HEK293 (cell line): ENCODE data around the gene PLA2G2A.

ENCODE experiments used
- CTCF ChIA-PET: fragments of 350-600 bp; formaldehyde crosslinking; extraction: SDS; loops from one replicate; lab custom pipeline; 2021; ENCODE audit warnings: antibody characterized with exemption; lab: Yijun Ruan, JAX
- POLR2A ChIA-PET: fragments of 300-600 bp; formaldehyde crosslinking; extraction: SDS; loops from one replicate; lab custom pipeline; 2020; ENCODE audit warnings: antibody characterized with exemption, inconsistent platforms; lab: Yijun Ruan, JAX
- H3K27ac ChIP-seq: fragments of 200-500 bp; sonication (Bioruptor generic); 2 replicates; pipeline ENCODE4 v1.5.1; 2014; ENCODE audit warnings: low read depth, low read length, control low read depth, inconsistent platforms; ENCODE audit errors: extremely low read depth
- H3K36me3 ChIP-seq, 2 experiments: fragments of 200-500 bp in 1 of 2; sonication (Bioruptor generic) in 1 of 2; 1 replicate in 1 of 2; 2 replicates in 1 of 2; pipeline ENCODE4 v1.5.1; 2014 to 2017; ENCODE audit warnings: inconsistent platforms in 2 of 2, low read length in 2 of 2; ENCODE audit not compliant: control insufficient read depth in 2 of 2, insufficient read depth in 1 of 2
- H3K4me1 ChIP-seq: fragments of 200-500 bp; sonication (Bioruptor generic); 2 replicates; pipeline ENCODE4 v1.5.1; 2014; ENCODE audit warnings: mild to moderate bottlenecking, low read length, inconsistent platforms; ENCODE audit not compliant: control insufficient read depth, insufficient read depth
- H3K4me3 ChIP-seq: 2 replicates; pipeline ENCODE4 v1.5.1; 2011; ENCODE audit warnings: low read depth, mild to moderate bottlenecking, control low read depth, low read length, moderate library complexity
- H3K9me3 ChIP-seq: fragments of 200-500 bp; sonication (Bioruptor generic); 2 replicates; pipeline ENCODE4 v1.5.1; 2014; ENCODE audit warnings: low read depth, low read length, inconsistent platforms; ENCODE audit not compliant: control insufficient read depth, insufficient read depth
- AEBP2 ChIP-seq: fragments of 450-650 bp; formaldehyde crosslinking; IDR thresholded peaks from 2 replicates; pipeline ENCODE4 v1.5.1; 2016; ENCODE audit warnings: missing biosample characterization, missing genetic modification characterization, borderline replicate concordance
- ATF2 ChIP-seq: fragments of 450-650 bp; formaldehyde crosslinking; IDR thresholded peaks from 2 replicates; pipeline ENCODE4 v1.5.1; 2016; ENCODE audit warnings: missing biosample characterization, missing genetic modification characterization, low read depth
- ELK4 ChIP-seq: IDR thresholded peaks from 2 replicates; pipeline ENCODE4 v1.6.1; 2011; ENCODE audit warnings: mild to moderate bottlenecking, low read depth, low read length, borderline replicate concordance
- OVOL3 ChIP-seq: fragments of 450-650 bp; formaldehyde crosslinking; IDR thresholded peaks from 2 replicates; pipeline ENCODE4 v1.5.1; 2016; ENCODE audit warnings: missing biosample characterization, missing genetic modification characterization
- REST ChIP-seq: fragments of 450-650 bp; formaldehyde crosslinking; IDR thresholded peaks from 2 replicates; pipeline ENCODE4 v1.5.1; 2016; ENCODE audit warnings: missing biosample characterization, missing genetic modification characterization
- TRIM28 ChIP-seq: IDR thresholded peaks from 2 replicates; pipeline ENCODE4 v1.6.1; 2011; ENCODE audit warnings: low read length, control low read depth, borderline replicate concordance
- ZNF114 ChIP-seq: fragments of 450-650 bp; formaldehyde crosslinking; IDR thresholded peaks from 2 replicates; pipeline ENCODE4 v1.5.0; 2017; ENCODE audit warnings: missing biosample characterization, missing genetic modification characterization
- ZNF140 ChIP-seq: fragments of 450-650 bp; formaldehyde crosslinking; IDR thresholded peaks from 2 replicates; pipeline ENCODE4 v1.5.1; 2016; ENCODE audit warnings: missing biosample characterization, missing genetic modification characterization
- ZNF19 ChIP-seq: fragments of 450-650 bp; formaldehyde crosslinking; IDR thresholded peaks from 2 replicates; pipeline ENCODE4; 2016; ENCODE audit warnings: missing biosample characterization, missing genetic modification characterization, low read depth
- ZNF280C ChIP-seq: fragments of 450-650 bp; formaldehyde crosslinking; IDR thresholded peaks from 2 replicates; pipeline ENCODE4 v1.5.1; 2016; ENCODE audit warnings: missing biosample characterization, missing genetic modification characterization
- ZNF354C ChIP-seq: fragments of 450-650 bp; formaldehyde crosslinking; IDR thresholded peaks from 2 replicates; pipeline ENCODE4 v1.5.1; 2016; ENCODE audit warnings: missing biosample characterization, missing genetic modification characterization, low read depth, borderline replicate concordance
- ZNF501 ChIP-seq: fragments of 450-650 bp; formaldehyde crosslinking; IDR thresholded peaks from 2 replicates; pipeline ENCODE4 v1.5.1; 2016; ENCODE audit warnings: missing biosample characterization, missing genetic modification characterization
- ZNF513 ChIP-seq: fragments of 450-650 bp; IDR thresholded peaks from 2 replicates; pipeline ENCODE4 v1.5.1; 2018; ENCODE audit warnings: missing biosample characterization, missing genetic modification characterization
- ZNF623 ChIP-seq: fragments of 450-650 bp; formaldehyde crosslinking; IDR thresholded peaks from 2 replicates; pipeline ENCODE4 v1.5.1; 2016; ENCODE audit warnings: missing biosample characterization, missing genetic modification characterization
- ZNF629 ChIP-seq: fragments of 450-650 bp; formaldehyde crosslinking; IDR thresholded peaks from 2 replicates; pipeline ENCODE4 v1.5.1; 2017; ENCODE audit warnings: missing biosample characterization, missing genetic modification characterization
- ZNF658 ChIP-seq: fragments of 450-650 bp; formaldehyde crosslinking; IDR thresholded peaks from 2 replicates; pipeline ENCODE4; 2016; ENCODE audit warnings: missing biosample characterization, missing genetic modification characterization
- ZSCAN16 ChIP-seq: fragments of 450-650 bp; formaldehyde crosslinking; IDR thresholded peaks from 2 replicates; pipeline ENCODE4 v1.5.1; 2016; ENCODE audit warnings: missing biosample characterization, missing genetic modification characterization

Gene PLA2G2A

GRCh38 chr1:19981507-19982312, 2.3 kb upstream of the PLA2G2A start:
- no peak overlapping the region for H3K4me3 ChIP-seq
- H3K4me1 ChIP-seq = peaks cover 6% of the 10 kb centered on the region
- ChIA-PET CTCF (interaction anchor here (1.6 kb wide), 1 partner anchor 8 kb away, joined by 3 read pairs; no protein-coding TSS in a partner anchor), POLR2A (no interaction called here)
- H3K27ac ChIP-seq = no peak overlapping the region
- H3K9me3 ChIP-seq = no peaks in the 10 kb centered on the region
- no peak for TF ChIP-seq ZNF513 (tag by site-specific recombination)
- TF ChIP-seq ZNF501 = no peak
- 0 out of 2 replicates have a peak, but pooled peaks have one; percentile 43 for TF ChIP-seq ZNF629 (tag by site-specific recombination)
- peak; percentile 67 for TF ChIP-seq ATF2 (tag by site-specific recombination)
- TF ChIP-seq ZNF623 = no peak
- no peak for TF ChIP-seq ZNF19
- no peak for TF ChIP-seq AEBP2
- no peak for TF ChIP-seq ZNF354C (tag by site-specific recombination)
- TF ChIP-seq ZNF658 (tag by site-specific recombination) = no peak
- no peak for TF ChIP-seq ZNF114 (tag by site-specific recombination)
- no peak for TF ChIP-seq OVOL3 (tag by site-specific recombination)
- no peak for TF ChIP-seq REST (tag by site-specific recombination)
- TF ChIP-seq ZSCAN16 (tag by site-specific recombination) = no peak
- no peak for TF ChIP-seq ZNF280C (tag by site-specific recombination)
- TF ChIP-seq TRIM28 = peak; percentile 67; the same call in 1 of the 2 replicates
- TF ChIP-seq ZNF140 (tag by site-specific recombination) = no peak
- TF ChIP-seq ELK4 = no peak
- H3K36me3 ChIP-seq = no peaks in the 10 kb centered on the region
